ENCODE results near the gene SH3TC1. TPM values are rescaled to one million over a fixed set of nuclear protein-coding genes. Genes with fewer than 3 reads are reported as not detected.

Gene SH3TC1
- total RNA-seq, 1 donor from 2014 or later = 0.70 TPM

DNA sequence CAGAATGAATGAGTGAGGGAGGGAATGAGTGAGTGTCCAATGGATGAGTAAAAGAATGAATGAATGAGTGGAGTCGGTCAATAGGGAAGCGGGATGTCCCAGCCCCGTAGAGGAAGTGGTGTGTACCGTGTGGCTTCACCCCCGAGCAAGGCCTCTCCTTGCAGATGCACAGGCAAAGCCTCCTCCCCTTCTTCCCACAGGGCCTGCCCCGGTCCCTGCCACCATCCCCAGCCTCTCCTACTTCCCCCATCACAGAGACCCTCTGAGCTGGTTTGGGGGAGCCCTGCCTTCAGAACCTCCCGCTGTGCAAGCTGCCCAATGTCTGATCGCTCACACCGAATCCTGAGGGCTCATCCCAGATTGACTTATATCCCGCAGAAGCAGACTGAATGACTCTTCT is 84.1 kb downstream of the SH3TC1 start:
- no peak for DNase-seq (ENCODE audit: extremely low spot score, unreplicated experiment)
- Mint-ChIP-seq H3K27ac (ENCODE audit: unreplicated experiment) (no peak overlapping the region), H3K4me3 (ENCODE audit: unreplicated experiment) (no peak overlapping the region)

DNA sequence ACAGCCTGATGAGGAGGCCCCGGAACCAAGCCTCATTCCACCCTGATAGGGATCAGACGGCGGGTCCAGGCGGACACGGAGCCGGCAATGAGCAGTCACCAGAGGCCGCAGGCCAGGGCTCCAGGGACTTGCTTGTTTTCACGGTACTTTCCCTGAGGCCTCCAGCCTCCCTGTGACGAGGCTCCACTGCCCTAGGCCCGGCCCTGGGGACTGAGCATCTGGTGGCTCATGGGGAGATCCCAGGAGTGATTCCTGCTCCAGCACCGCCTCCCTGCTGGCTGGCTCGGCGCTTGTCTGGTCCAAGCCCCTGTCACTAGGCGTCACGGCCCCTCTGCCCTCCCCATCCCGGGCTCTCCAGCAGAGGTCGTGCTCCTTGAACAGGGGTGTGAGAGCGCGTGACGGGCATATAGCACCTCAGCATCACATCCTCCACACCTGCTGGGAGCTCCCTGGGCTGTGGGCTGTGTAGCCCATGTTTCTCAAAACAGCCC is 84.6 kb downstream of the SH3TC1 start:
- H3K4me1 Mint-ChIP-seq (ENCODE audit: unreplicated experiment) = peaks cover 11% of the 10 kb centered on the region
- TF ChIP-seq, protein P1, sequence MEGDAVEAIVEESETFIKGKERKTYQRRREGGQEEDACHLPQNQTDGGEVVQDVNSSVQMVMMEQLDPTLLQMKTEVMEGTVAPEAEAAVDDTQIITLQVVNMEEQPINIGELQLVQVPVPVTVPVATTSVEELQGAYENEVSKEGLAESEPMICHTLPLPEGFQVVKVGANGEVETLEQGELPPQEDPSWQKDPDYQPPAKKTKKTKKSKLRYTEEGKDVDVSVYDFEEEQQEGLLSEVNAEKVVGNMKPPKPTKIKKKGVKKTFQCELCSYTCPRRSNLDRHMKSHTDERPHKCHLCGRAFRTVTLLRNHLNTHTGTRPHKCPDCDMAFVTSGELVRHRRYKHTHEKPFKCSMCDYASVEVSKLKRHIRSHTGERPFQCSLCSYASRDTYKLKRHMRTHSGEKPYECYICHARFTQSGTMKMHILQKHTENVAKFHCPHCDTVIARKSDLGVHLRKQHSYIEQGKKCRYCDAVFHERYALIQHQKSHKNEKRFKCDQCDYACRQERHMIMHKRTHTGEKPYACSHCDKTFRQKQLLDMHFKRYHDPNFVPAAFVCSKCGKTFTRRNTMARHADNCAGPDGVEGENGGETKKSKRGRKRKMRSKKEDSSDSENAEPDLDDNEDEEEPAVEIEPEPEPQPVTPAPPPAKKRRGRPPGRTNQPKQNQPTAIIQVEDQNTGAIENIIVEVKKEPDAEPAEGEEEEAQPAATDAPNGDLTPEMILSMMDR (IDR thresholded peaks at IDR 0.05) = no peak
- H3K27me3 Mint-ChIP-seq (ENCODE audit: unreplicated experiment) = peaks cover 4% of the 10 kb centered on the region
- no peaks in the 10 kb centered on the region for H3K36me3 Mint-ChIP-seq (ENCODE audit: unreplicated experiment)
- no peaks in the 10 kb centered on the region for H3K9me3 Mint-ChIP-seq (ENCODE audit: unreplicated experiment)
- no peak overlapping the region for H3K27ac Mint-ChIP-seq (ENCODE audit: unreplicated experiment)
- no peak overlapping the region for H3K4me3 Mint-ChIP-seq (ENCODE audit: unreplicated experiment)
- no peak for DNase-seq (ENCODE audit: extremely low spot score, unreplicated experiment)

More for the DNA sequence above, 84.1 kb downstream of the SH3TC1 start:
- Mint-ChIP-seq H3K36me3 (ENCODE audit: unreplicated experiment) (no peaks in the 10 kb centered on the region), H3K4me1 (ENCODE audit: unreplicated experiment) (peaks cover 15% of the 10 kb centered on the region), H3K9me3 (ENCODE audit: unreplicated experiment) (no peaks in the 10 kb centered on the region), H3K27me3 (ENCODE audit: unreplicated experiment) (peaks cover 4% of the 10 kb centered on the region)
- TF ChIP-seq, protein P1 (IDR thresholded peaks at IDR 0.05) = no peak

DNA sequence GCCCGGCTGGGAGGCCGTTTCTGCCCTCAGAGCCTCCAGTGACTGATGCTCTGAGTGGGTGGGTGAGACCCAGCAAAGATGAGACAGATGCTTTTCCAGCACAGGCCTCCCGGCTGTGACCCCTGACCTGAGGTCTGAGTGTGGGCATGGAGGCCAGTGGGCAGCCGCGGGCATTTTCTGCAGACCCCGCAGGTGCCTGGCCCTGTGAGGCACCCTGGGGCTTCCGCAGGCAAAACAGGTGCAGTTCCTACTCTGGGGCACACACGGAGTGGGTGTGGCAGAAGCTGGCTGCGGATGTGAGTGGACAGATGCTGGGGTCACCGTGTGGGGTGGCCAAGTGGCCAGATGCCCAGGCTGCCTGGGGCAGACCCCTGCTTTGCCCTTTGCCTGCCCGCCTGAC is 85.3 kb downstream of the SH3TC1 start:
- no peaks in the 10 kb centered on the region for H3K36me3 Mint-ChIP-seq (ENCODE audit: unreplicated experiment)
- TF ChIP-seq, protein P1 (IDR thresholded peaks at IDR 0.05) = no peak
- no peak overlapping the region for H3K4me3 Mint-ChIP-seq (ENCODE audit: unreplicated experiment)
- no peaks in the 10 kb centered on the region for H3K9me3 Mint-ChIP-seq (ENCODE audit: unreplicated experiment)
- H3K27me3 Mint-ChIP-seq (ENCODE audit: unreplicated experiment) = peaks cover 6% of the 10 kb centered on the region
- H3K4me1 Mint-ChIP-seq (ENCODE audit: unreplicated experiment) = peaks cover 4% of the 10 kb centered on the region
- no peak overlapping the region for H3K27ac Mint-ChIP-seq (ENCODE audit: unreplicated experiment)
- DNase-seq (ENCODE audit: extremely low spot score, unreplicated experiment) = no peak

DNA sequence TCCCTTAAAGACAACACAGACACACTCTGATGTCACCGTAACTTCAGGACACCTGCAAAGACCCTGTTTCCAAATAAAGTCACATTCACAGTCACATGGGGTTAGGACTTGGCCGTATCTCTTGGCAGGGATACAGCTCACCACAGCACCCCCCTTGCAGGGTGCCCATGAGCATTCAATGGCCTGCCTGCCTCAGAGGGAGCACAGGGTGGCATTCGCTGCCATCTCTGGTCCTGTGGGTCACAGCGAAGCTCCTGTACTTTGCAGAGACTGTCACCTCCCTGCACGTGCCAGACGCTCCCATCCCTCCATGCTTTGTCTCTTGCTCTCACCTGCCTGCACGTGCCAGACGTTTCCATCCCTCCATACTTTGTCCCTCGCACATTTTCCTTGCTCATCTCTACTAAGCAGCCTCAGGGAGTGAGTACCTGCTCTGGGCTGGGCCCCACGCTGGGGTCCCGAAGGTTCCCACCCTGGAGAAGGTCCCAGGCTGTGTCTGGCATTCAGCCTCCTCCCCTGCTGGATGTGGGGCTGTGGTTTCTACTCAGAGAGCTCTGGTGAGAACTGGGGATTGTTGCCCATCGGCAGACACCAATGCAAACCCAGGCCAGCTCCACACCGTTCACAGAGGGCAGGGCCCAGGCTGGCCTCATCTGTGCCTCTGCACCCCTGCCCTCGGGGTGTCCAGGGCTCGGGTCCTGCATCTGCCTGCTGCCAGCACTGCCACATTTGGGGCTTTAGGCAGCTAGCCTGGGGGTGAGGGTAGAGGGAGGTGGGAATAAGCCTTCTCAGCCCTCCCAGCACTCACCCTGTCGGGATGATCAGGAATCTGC is 86.3 kb downstream of the SH3TC1 start:
- Mint-ChIP-seq H3K9me3 (ENCODE audit: unreplicated experiment) (no peaks in the 10 kb centered on the region), H3K36me3 (ENCODE audit: unreplicated experiment) (no peaks in the 10 kb centered on the region), H3K4me1 (ENCODE audit: unreplicated experiment) (peaks cover 3% of the 10 kb centered on the region), H3K4me3 (ENCODE audit: unreplicated experiment) (no peak overlapping the region), H3K27me3 (ENCODE audit: unreplicated experiment) (peaks cover 9% of the 10 kb centered on the region), H3K27ac (ENCODE audit: unreplicated experiment) (no peak overlapping the region)
- DNase-seq (ENCODE audit: extremely low spot score, unreplicated experiment) = no peak
- TF ChIP-seq, protein P1 (IDR thresholded peaks at IDR 0.05) = no peak

DNA sequence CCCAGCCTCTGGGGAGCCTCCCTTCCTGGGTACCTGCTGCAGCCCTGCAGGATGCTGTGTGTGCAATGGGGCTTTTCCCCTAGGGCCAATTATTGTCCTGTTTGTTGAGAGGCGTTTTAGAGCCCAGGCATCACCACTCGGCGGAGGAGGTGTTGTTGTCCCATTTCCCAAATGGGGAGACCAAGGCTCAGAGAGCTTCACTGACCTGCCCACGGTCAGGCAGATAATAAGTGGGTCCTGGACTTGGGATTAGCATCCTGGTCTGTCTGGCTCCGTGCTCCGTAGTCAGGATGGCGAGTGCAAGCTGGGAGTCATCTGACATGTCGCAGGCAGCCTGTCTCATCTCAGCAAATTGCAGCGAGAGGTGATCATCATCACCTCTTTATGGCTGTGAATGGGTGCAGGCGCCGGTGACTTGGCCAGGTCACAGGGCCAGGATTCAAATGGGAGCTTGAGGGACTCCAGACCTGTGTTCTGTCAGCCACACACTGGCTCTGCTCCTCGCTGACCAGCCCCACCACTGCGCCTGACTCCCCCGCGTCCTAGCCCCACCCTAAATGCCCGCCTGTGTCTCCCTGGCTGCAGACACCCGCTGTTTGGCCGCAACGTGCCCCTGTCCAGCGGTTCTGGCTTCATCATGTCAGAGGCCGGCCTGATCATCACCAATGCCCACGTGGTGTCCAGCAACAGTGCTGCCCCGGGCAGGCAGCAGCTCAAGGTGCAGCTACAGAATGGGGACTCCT is 87.1 kb downstream of the SH3TC1 start:
- Mint-ChIP-seq H3K36me3 (ENCODE audit: unreplicated experiment) (no peaks in the 10 kb centered on the region), H3K27ac (ENCODE audit: unreplicated experiment) (no peak overlapping the region), H3K4me3 (ENCODE audit: unreplicated experiment) (no peak overlapping the region), H3K9me3 (ENCODE audit: unreplicated experiment) (no peaks in the 10 kb centered on the region), H3K27me3 (ENCODE audit: unreplicated experiment) (peaks cover 9% of the 10 kb centered on the region), H3K4me1 (ENCODE audit: unreplicated experiment) (peaks cover 3% of the 10 kb centered on the region)
- TF ChIP-seq, protein P1 (IDR thresholded peaks at IDR 0.05) = no peak
- no peak for DNase-seq (ENCODE audit: extremely low spot score, unreplicated experiment)
